Activated naive CD4-positive, alpha-beta T cell treated with anti-CD3 and anti-CD28 coated beads, Interleukin-2, amount 50 U/mL, for 16 hours (primary cell): ENCODE measurements around the gene SYT17.

Experiments used
- DNase-seq: peaks from one replicate; pipeline ENCODE4 v3.0.0-alpha.2; 2020

SYT17 gene

GRCh38 chr16:19269098-19269497 lies 101.1 kb downstream of the SYT17 start:
- no peak for DNase-seq

DNA sequence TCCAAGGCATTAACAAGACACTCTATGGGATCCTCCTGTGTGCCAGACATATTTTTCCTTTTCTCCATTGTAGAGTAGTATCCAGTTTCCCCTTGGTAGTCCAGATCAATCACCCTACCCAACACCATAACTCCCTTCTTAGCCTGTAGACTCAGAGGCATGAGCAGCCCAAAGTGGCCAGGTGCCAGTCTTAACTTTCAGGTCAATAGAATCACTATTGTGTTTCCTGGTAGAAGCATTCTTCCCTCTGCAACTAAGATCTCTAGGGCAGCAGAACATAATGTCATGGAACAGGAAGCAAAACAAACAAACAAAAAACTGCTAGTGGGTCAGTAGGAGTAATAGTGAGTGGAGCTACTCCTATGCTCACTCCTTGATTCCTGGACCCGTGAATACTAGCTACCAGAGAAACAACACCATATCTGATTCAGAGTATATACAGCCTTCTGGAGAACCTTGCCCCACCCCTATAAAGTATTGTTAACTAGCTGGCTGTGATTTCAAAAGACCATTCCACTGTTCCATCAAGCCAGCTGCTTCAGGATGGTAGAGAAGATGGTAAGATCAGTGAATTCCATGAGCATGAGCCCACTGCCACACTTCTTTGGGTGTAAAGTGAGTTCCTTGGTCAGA lies 106.2 kb downstream of the SYT17 start:
- DNase-seq = no peak

DNA sequence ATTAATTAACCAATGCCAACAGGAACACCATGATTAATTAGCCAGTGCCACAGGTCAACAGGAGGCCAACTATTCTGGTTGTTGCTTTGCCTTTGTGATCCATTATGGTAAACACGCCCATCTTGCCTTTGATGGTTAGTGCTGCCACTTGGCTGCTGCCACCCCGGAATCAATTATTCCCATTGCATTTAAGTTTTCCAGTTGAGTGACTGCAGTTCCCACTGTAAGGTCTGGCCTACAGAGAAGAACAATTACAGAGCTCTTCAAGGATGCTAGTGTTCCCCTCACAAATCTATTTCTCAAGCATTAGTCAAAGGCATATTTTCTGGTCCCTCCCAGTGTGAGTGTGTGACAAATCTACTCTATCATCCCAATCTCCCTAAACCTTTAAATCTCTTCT lies 110.4 kb downstream of the SYT17 start:
- no peak for DNase-seq

DNA sequence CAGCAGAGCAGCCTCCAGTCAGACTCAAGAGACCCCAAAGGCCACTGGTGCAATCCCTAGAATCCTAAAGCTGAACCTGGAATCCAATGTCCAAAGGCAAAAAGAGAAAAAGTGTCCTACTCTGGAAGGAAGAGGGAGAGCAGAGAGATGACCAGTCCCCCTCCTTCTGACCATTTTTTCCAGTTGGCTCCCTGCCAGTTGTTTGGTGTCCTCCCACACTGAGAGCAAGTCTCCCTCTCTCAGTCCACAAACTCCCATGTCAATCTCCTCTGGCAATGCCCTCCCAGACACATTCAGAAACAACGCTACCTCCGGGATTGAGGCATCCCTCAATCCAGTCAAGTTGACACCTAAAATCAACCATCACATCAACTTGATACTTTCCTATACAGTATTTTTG lies 113.2 kb downstream of the SYT17 start:
- no peak for DNase-seq

DNA sequence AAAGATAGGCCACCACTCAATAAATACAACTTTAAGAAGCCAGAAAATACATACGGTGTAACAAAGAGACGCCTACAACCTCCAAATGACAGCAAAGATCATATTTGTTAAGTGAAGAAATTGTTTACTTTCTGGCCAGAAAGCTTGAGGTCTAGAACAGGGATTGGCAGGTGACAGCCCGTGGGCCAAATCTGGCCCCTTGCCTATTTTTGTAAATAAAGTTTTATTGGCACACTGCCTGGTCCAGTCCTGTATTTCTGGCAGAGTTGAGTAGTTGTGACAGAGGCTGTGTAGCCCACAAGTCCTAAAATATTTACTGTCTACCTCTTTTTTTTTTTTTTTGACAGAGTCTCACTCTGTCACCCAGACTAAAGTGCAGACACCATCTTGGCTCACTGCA lies 114.1 kb downstream of the SYT17 start:
- no peak for DNase-seq

DNA sequence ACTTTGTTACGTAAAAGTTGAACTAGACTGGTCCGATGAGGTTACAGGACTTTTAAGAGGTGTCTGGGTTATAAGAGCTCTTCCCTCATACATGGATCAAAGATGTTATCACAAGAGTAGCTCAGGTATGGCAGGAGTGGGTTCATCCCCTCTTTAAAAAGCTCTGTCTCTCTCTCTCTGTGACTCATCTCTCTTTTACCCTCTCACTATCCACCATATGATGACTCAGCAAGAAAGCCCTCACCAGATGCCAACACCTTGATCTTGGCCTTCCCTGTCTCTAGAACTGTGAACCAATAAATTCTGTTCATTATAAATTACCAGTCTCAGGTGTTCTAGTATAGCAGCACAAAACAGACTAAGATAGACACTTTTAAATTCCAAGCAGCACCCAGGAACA lies 115.6 kb downstream of the SYT17 start:
- no peak for DNase-seq

GRCh38 chr16:19284207-19284606 lies 116.2 kb downstream of the SYT17 start:
- DNase-seq = no peak

DNA sequence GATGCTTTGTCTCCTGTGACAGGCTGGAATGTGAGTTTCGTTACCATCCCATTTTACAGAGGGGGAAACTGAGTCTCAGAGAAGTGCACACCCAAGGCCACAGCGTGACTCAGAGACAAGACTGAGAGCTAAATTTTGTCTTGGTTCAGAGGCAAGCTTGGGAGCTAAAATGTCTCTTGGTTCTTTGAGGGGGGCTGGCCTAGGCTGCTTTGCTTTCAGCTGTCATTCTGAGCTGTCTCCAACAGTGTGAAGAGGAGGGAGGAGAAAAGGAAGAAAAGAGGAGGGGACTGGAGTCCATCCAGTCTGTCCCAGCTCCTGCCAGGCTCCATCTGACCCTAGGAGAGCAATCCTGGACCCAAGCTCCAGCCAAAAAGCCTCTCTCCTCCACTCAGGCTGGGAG lies 117.4 kb downstream of the SYT17 start, which contains the start of gene CLEC19A:
Gene CLEC19A (plus strand): TSS at position 301 of the 400 bp plus-strand sequence. CDS start 121 bp downstream, outside the sequence.
- DNase-seq = no peak

DNA sequence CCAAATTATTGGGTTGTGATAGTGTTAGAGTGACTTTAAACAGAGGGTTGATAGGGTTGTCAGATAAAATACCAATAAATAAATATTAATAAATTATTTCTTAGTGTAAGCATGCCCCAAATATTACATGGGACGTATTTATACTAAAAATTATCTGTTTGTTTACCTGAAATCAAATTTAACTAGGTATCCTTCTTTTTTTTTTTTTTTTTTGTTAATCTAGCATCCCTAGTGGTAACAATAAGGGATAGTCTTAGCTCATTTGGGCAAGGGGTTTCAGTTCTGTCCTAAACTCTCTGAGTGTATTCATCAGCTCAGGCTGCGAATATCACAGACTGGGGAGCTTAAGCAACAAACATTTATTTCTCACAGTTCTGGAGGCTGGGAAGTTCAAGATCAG lies 118.8 kb downstream of the SYT17 start:
- no peak for DNase-seq

- DNase-seq = no peak
These were observed 119.2 kb downstream of the SYT17 start for GRCh38 chr16:19287241-19287640.

- DNase-seq = no peak
These were observed 121.1 kb downstream of the SYT17 start for GRCh38 chr16:19288872-19289799.

DNA sequence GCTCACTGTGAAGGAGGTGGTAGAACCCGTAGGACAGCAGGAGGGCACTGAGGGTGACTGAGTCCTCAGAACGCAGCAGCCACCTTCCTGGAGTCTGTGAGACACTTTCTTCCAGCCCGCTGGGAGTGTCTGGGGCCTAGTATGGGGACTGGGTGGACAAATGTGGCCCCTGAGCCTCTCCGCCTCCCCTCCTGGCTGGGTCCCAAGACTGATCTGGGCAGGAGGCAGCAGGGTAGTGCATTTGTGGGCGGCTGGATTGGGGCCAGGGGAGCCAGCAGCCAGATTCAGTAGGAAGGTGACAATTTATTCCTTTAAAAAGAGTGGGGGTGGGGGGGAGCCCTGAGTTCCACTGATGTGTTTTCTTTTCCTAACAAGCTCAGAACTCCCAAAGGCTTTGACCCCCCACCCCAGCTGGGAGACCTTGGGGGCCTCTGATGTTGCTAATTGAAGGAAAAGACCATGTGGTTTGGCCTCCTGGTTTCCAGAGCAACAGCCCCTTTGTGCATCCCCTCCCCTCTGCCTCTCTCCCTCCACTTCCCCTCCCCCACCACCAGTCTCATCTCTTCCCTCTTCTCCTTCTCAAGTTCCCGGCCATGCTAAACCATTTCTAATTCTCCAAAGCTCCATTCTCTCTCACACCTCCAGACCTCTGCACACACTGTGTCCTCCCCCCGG lies 121.9 kb downstream of the SYT17 start:
- no peak for DNase-seq

DNA sequence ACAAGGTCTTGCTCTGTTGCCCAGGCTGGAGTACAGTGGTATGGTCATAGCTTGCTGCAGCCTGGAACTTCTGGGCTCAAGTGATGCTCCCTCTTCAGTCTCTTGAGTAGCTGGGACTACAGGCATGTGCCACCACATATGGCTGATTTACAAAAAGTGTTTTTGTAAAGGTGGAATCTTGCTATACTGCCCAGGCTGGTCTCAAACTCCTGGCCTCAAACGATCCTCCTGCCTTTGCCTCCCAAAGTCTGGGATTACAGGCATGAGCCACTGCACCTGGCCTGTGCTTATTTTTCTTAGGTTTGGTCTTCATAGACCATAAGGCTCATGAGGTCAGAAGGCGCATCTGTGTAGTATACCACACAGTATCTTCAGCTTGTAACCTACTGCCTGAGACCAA lies 122.8 kb downstream of the SYT17 start:
- no peak for DNase-seq

GRCh38 chr16:19291475-19291874 lies 123.4 kb downstream of the SYT17 start:
- DNase-seq = no peak

DNA sequence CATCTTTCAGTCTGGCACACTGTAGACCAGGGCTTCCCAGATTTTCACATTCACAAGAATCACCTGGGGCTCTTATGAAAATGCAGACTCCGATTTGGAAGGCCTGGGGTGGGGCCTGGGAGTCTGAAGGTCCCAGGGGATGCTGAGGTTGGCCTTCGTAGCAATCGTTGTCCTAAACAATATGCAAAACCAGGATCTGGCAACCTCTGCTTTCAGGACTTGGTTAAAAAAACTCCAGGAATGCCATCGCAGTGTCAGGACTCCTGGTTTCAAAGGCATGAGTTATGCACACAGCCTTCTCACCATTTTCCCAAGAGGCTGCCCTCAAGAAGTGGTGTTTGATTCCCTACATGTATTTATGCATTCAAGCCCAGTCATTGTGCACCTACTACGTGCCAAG lies 124.1 kb downstream of the SYT17 start:
- DNase-seq = no peak

DNA sequence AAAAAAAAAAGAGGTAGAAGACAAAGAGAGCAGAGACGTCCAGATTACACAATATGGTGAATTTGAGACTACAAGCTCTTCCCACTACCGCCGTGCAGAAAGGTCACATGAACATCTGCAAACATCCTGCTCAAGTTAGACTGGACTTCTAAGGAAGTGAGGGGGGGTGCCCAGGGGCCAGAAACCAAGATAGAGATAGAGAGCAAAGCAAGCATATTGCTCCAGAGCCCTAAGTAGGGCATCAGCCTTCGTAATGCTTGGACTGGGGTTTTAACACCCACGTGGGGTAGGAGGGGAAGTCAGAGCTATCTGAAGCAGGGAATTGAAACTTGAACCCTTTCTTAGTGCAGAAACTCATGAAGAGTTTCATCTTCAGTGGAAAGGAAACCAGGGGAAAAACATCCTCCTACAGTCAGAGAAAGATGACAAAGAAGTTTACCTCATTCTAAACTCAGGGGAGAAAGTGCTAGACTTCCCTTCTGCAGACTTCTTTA lies 126.2 kb downstream of the SYT17 start:
- no peak for DNase-seq

DNA sequence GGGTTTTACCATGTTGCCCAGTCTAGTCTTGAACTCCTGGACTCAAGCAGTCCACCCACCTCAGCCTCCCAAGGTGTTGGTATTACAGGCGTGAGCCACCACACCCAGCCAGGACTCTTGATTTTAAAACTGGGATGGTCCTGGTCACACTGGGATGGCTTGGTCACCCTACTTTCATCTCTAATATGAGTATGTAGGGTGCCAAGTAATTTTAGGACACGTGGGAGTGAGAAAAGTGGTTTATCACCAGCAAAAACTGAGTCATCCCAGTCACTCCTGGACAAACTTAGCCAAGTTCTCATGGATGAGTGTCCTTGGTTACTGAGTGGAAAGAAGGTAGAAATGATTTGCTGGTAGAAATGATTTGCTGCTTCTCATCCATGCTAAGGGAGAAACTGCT lies 127.4 kb downstream of the SYT17 start:
- DNase-seq = no peak

DNA sequence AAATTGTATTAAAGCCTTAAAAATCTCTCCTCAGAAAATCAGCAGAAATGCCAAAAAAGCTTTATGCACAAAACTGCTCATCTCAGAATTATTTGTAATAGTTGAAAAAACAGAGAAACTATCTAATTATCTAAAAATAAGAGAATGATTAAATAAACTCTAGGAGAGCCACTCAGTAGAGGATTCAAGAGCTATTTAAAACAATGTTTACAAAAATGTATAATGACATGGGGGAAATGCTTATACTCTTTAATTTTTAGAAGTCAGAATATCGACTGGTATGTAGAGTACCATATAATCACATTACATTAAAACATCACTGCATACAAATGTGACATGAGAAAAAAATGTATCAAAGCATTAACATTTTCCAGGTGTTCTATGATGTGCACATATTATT lies 129.4 kb downstream of the SYT17 start:
- no peak for DNase-seq

DNA sequence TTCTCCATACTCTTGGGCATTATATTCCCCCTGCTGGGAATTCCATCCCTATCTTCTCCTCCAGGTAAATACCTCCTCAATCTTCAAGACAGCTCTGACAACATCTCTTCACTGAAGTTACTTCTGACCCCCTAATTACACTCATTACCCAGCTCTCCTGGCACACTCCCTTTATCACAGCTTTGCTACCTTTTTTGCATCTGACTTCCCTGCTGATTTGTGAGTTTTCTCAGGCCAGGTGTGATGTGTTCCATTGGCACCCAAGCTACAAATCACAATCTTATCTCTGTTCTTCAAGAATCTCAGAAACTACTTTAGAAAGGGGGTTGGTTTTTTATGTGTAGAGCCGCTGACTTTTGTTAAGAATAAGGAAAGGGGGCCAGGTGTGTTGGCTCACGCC lies 131.5 kb downstream of the SYT17 start:
- no peak for DNase-seq

GRCh38 chr16:19301931-19302330 lies 133.9 kb downstream of the SYT17 start:
- no peak for DNase-seq

GRCh38 chr16:19304750-19305149 lies 136.7 kb downstream of the SYT17 start:
- no peak for DNase-seq

DNA sequence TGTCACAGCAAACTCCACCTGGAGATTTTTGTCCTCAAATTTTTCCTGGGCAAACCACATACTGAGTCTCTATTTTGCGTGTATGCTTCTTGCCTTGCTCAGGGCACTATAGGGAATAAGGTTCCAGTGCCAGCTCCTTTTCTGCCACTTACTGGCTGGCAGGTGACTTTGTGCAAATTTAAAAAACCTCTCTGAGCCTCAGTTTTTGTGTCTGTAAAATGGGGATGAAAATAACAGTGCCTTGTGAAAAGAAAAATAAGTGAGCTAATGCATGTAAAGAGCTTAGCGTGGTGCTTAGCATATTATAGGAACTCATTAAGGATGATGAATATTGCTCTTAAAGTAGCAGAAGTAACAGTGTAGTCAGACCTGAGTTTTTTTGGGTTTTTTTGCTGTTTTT lies 137.4 kb downstream of the SYT17 start:
- DNase-seq = no peak

GRCh38 chr16:19307587-19308241 lies 139.7 kb downstream of the SYT17 start:
- DNase-seq = no peak
